Endothelial cell of umbilical vein (primary cell): ENCODE measurements around the gene KIAA1217. TPM values are rescaled to one million over a fixed set of nuclear protein-coding genes. Genes with fewer than 3 reads are reported as not detected.

Source experiments
- BruUV-seq: library from RNA; stranded (reverse); fragments of 400-500 nt; replicated peaks from 2 replicates; lab custom pipeline; 2021; lab: Mats Ljungman, UMichigan
- CTCF ChIA-PET: fragments of 300-600, 350-600 bp; sonication (Branson Sonifier 250); formaldehyde crosslinking; loops from one replicate; lab custom pipeline; 2021; ENCODE audit warnings: antibody characterized with exemption, inconsistent platforms; lab: Charles Lee
- POLR2A ChIA-PET: fragments of 300-600, 350-600 bp; sonication (Branson Sonifier 250); formaldehyde crosslinking; loops from one replicate; lab custom pipeline; 2021; ENCODE audit warnings: antibody characterized with exemption, inconsistent platforms; lab: Charles Lee
- DNase-seq: peaks from one replicate; pipeline ENCODE4 v3.0.0-alpha.2; 2011; ENCODE audit warnings: low read depth, low spot score
- FAIRE-seq: peaks from 2 replicates; lab custom pipeline; 2011; peaks lifted over from hg19 to GRCh38; lab: Jason Lieb, UNC
- H2AFZ ChIP-seq: 2 replicates; pipeline ENCODE4 v1.6.0; 2012; ENCODE audit warnings: low read depth, low read length, control low read depth, inconsistent platforms
- H3K27ac ChIP-seq: 2 replicates; pipeline ENCODE4 v1.5.1; 2011; ENCODE audit warnings: low read depth, mild to moderate bottlenecking, control low read depth, low read length, moderate library complexity; ENCODE audit not compliant: insufficient read depth
- H3K27me3 ChIP-seq, 2 experiments: 2 replicates each; pipeline versions ENCODE4 v1.6.0 to v1.6.1; 2011; ENCODE audit warnings: low read length in 2 of 2, mixed read lengths in 1 of 2; ENCODE audit not compliant: control insufficient read depth in 2 of 2, insufficient read depth in 2 of 2
- H3K36me3 ChIP-seq, 2 experiments: 2 replicates in 1 of 2; 3 replicates in 1 of 2; pipeline ENCODE4 v1.5.1; 2011; ENCODE audit warnings: low read length in 2 of 2, mild to moderate bottlenecking in 1 of 2, moderate library complexity in 1 of 2; ENCODE audit not compliant: control insufficient read depth in 2 of 2, insufficient read depth in 2 of 2; ENCODE audit errors: extremely low read depth in 1 of 2
- H3K4me1 ChIP-seq: 3 replicates; pipeline ENCODE4 v1.5.1; 2011; ENCODE audit warnings: mild to moderate bottlenecking, low read length; ENCODE audit not compliant: control insufficient read depth, insufficient read depth; ENCODE audit errors: extremely low read depth
- H3K4me2 ChIP-seq: 2 replicates; pipeline ENCODE4 v1.6.1; 2011; ENCODE audit warnings: low read length, control low read depth, mixed read lengths; ENCODE audit not compliant: insufficient read depth
- H3K4me3 ChIP-seq, 3 experiments: fragments of 200-600 bp in 1 of 3; sonication (generic), shearing (Covaris generic) in 1 of 3; replicated peaks in 1 of 3; 2 replicates each; pipeline ENCODE4 v1.5.1; 2011 to 2016; ENCODE audit warnings: control low read depth in 3 of 3, low read length in 3 of 3, mild to moderate bottlenecking in 2 of 3, inconsistent platforms in 1 of 3, low read depth in 1 of 3, moderate library complexity in 1 of 3; ENCODE audit not compliant: insufficient read depth in 1 of 3
- H3K79me2 ChIP-seq: 2 replicates; pipeline ENCODE4 v1.6.0; 2012; ENCODE audit warnings: low read length, inconsistent platforms; ENCODE audit not compliant: control insufficient read depth, insufficient read depth
- H3K9ac ChIP-seq: replicated peaks from 2 replicates; pipeline ENCODE3; 2011; ENCODE audit warnings: low read length, control low read depth; ENCODE audit not compliant: insufficient read depth; ENCODE audit errors: extremely low read depth
- H3K9me1 ChIP-seq: replicated peaks from 3 replicates; pipeline ENCODE4 v1.6.0; 2011; ENCODE audit warnings: mild to moderate bottlenecking, low read length; ENCODE audit not compliant: control insufficient read depth, insufficient read depth; ENCODE audit errors: extremely low read depth
- H3K9me3 ChIP-seq: replicated peaks from 2 replicates; pipeline ENCODE4 v1.5.1; 2012; ENCODE audit warnings: low read length, inconsistent platforms; ENCODE audit not compliant: control insufficient read depth, insufficient read depth
- H4K20me1 ChIP-seq: replicated peaks from 2 replicates; pipeline ENCODE3; 2011; ENCODE audit warnings: mild to moderate bottlenecking, low read length; ENCODE audit not compliant: control insufficient read depth, insufficient read depth; ENCODE audit errors: extremely low read depth
- CTCF ChIP-seq, 2 donors: IDR thresholded peaks; 1 replicate in 1 of 2; 2 replicates in 1 of 2; pipeline ENCODE4 v1.5.1; 2011; ENCODE audit warnings: low read length in 2 of 2, mild to moderate bottlenecking in 2 of 2, moderate library complexity in 2 of 2, control low read depth in 1 of 2, inconsistent platforms in 1 of 2, low read depth in 1 of 2; ENCODE audit not compliant: insufficient read depth in 1 of 2; ENCODE audit errors: extremely low read depth in 1 of 2
- EZH2 ChIP-seq: IDR thresholded peaks from 2 replicates; pipeline ENCODE4 v1.6.1; 2012; ENCODE audit warnings: borderline replicate concordance, low read depth, mild to moderate bottlenecking, moderate library complexity, low read length, inconsistent platforms; ENCODE audit not compliant: severe bottlenecking
- FOS ChIP-seq: IDR thresholded peaks from 2 replicates; pipeline ENCODE4 v1.6.1; 2011; ENCODE audit warnings: mild to moderate bottlenecking, low read length, moderate library complexity, borderline replicate concordance; ENCODE audit not compliant: insufficient read depth
- GATA2 ChIP-seq: IDR thresholded peaks from 2 replicates; pipeline ENCODE4 v1.7.0; 2011; ENCODE audit warnings: low read depth, mild to moderate bottlenecking, moderate library complexity, mixed read lengths, low read length; ENCODE audit not compliant: insufficient read length, insufficient read depth
- JUN ChIP-seq: IDR thresholded peaks from 2 replicates; pipeline ENCODE4 v1.6.1; 2011; ENCODE audit warnings: borderline replicate concordance, low read depth; ENCODE audit not compliant: insufficient read length, insufficient read depth
- MAX ChIP-seq: IDR thresholded peaks from 2 replicates; pipeline ENCODE4 v1.6.1; 2011; ENCODE audit not compliant: insufficient read depth, insufficient read length
- MYC ChIP-seq: IDR thresholded peaks from one replicate; pipeline ENCODE4 v1.6.1; 2011; ENCODE audit warnings: mild to moderate bottlenecking, low read depth, low read length
- POLR2A ChIP-seq: IDR thresholded peaks from 2 replicates; pipeline ENCODE4 v1.6.1; 2012; ENCODE audit warnings: low read depth, mild to moderate bottlenecking, control low read depth, low read length
- POLR2AphosphoS5 ChIP-seq: IDR thresholded peaks from 2 replicates; pipeline ENCODE4 v1.6.1; 2012; ENCODE audit warnings: low read depth, mild to moderate bottlenecking, control low read depth, low read length, moderate library complexity; ENCODE audit not compliant: insufficient read depth
- dilution Hi-C: fragments of 300-500 bp; cut with MboI; formaldehyde crosslinking; loops from one replicate; pipeline ENCODE4 v1.15.0; 2019; ENCODE audit warnings: low sequenced_read_pairs; ENCODE audit not compliant: extremely low pct_ligation_motif_present
- intact Hi-C: fragments of 100-400 bp; cut with micrococcal nuclease; formaldehyde crosslinking; loops from one replicate; pipeline ENCODE4 v1.10.0; 2022
- polyA plus RNA-seq, 4 experiments: library from polyadenylated mRNA; depleted of rRNA in 3 of 4; stranded (reverse) in 3 of 4; unstranded in 1 of 4; fragments of >200 nt; gene quantifications; 2 replicates each; pipeline versions ENCODE4 v1.2.1 to v1.2.3, GENCODE V29; 2011 to 2012; ENCODE audit warnings: missing spikeins in 1 of 4
- total RNA-seq: library from RNA; stranded (reverse); gene quantifications from 2 replicates; pipeline ENCODE4 v1.2.3, GENCODE V29; 2021

The KIAA1217 gene
- total and polyA plus RNA-seq, 2 donors (not counting 3 experiments of a cell fraction or from before 2014, with no cell fraction given), result 0.83 to 10.3 TPM

- Histone ChIP-seq H3K9ac (no peak overlapping the region), H3K27ac (no peak overlapping the region), H2AFZ (no peak overlapping the region), H3K36me3 (no peaks in the 10 kb centered on the region), H3K27me3 (no peaks in the 10 kb centered on the region), H3K4me1 (no peaks in the 10 kb centered on the region), H3K9me3 (no peaks in the 10 kb centered on the region), H3K9me1 (no peaks in the 10 kb centered on the region), H3K4me2 (no peak overlapping the region), H3K4me3 (no peak overlapping the region), H4K20me1 (no peaks in the 10 kb centered on the region), H3K79me2 (no peaks in the 10 kb centered on the region)
- intact Hi-C loops, result no loop called here
- no TSS peak for BruUV-seq
- ChIA-PET POLR2A (no interaction called here), CTCF (no interaction called here)
- no peak for FAIRE-seq
- TF ChIP-seq GATA2 (no peak), JUN (no peak), MAX (no peak), EZH2 (no peak), FOS (no peak), MYC (no peak), CTCF (IDR thresholded peaks at IDR 0.05; ENCODE audit: extremely low read depth in 1 of 2, insufficient read depth in 1 of 2, low read depth in 1 of 2, low read length in 2 of 2) (no peak), POLR2AphosphoS5 (no peak), POLR2A (no peak)
- dilution Hi-C loops, result no loop called here
- no peak for DNase-seq
Observed at GRCh38 chr10:24479806-24480205, 270.9 kb downstream of the KIAA1217 start.
